Vagina (tissue), 2 donors: ENCODE measurements around the gene NHERF1.

Source experiments
- CTCF ChIP-seq, 3 experiments: fragments of 450-650 bp in 2 of 3; fragments of 200-600 bp in 1 of 3; sonication (generic) in 1 of 3; IDR thresholded peaks; one replicate each; pipeline ENCODE4 v1.5.1; 2017 to 2019; ENCODE audit warnings: antibody characterized with exemption in 3 of 3, mild to moderate bottlenecking in 2 of 3, moderate library complexity in 2 of 3
- POLR2A ChIP-seq, 2 donors: fragments of 450-650 bp; IDR thresholded peaks; one replicate each; pipeline ENCODE4 v1.6.1; 2017; ENCODE audit warnings: antibody characterized with exemption in 2 of 2, mild to moderate bottlenecking in 2 of 2, moderate library complexity in 2 of 2
- POLR2AphosphoS5 ChIP-seq, 2 donors: sonication (generic); formaldehyde crosslinking; IDR thresholded peaks; one replicate each; pipeline ENCODE4 v1.9.0; 2017; ENCODE audit warnings: antibody characterized with exemption in 2 of 2, mild to moderate bottlenecking in 2 of 2, low read depth in 1 of 2; ENCODE audit not compliant: insufficient read depth in 1 of 2

DNA sequence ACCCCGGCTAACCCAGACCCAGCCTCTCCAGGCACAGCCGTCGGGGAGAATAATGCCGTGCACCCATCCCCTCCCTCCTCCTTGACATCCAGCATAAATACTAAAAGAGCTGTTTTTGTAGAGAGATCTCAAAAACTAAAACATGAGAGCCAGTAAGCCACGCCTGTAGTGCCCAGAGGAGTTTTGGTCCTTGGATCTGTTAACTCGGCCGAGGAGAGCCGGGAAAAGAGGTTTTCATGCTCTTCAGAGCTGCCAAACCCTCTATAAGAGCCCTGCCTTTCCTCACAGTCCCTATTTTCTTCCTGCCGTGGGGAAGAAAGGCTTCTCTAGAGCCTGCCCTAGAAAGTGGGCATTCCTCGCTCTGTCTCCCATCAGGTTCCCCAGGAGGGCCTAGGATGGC, 57.9 kb downstream of the NHERF1 start:
- TF ChIP-seq POLR2A (IDR thresholded peaks at IDR 0.05) (no peak), CTCF (IDR thresholded peaks at IDR 0.05) (no peak), POLR2AphosphoS5 (IDR thresholded peaks at IDR 0.05; ENCODE audit: insufficient read depth in 1 of 2, low read depth in 1 of 2) (no peak)
